GM13976 (cell line): ENCODE results near the gene CLECL1.
"Not testable (repeated sequence)": the region's sequence is repeated elsewhere in the genome, so short reads cannot be mapped to it uniquely, and the experiment has no call there.

ENCODE experiments used
- DNase-seq: peaks from one replicate; pipeline ENCODE4 v3.0.0; 2012; ENCODE audit warnings: low spot score
- in situ Hi-C: fragments of 300-500 bp; cut with MboI; formaldehyde crosslinking; loops from one replicate; pipeline ENCODE4 v1.12.0; 2022; ENCODE audit warnings: low sequenced_read_pairs, mixed read lengths, inconsistent platforms; ENCODE audit not compliant: unreplicated experiment
- TF ChIP-seq, protein P1 (sequence below): IDR thresholded peaks from 2 replicates; pipeline ENCODE4 v1.5.1; 2012; ENCODE audit warnings: borderline replicate concordance, mild to moderate bottlenecking; ENCODE audit not compliant: insufficient read depth; ENCODE audit errors: extremely low read depth, missing control alignments, control extremely low read depth

Gene CLECL1

DNA sequence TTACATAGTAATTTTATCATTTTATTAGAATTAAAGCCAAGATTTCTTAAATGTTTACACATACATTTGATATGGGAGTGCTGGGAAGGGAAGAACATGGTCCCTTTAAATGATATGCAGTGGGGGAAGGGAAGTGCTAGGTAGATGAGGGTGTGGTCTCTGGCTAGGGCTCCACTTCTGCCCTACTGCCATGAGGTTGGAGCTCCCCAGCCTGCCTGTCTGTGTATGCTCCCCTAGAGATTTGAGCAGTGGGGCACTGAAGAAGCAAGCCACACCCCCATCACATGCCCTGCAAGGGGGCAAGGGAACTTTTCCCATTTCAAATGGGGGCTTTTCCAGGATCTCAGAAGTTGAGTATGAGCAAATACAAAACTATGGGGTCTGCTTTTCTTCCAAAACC is 25.5 kb downstream of the CLECL1 start:
- TF ChIP-seq, protein P1, sequence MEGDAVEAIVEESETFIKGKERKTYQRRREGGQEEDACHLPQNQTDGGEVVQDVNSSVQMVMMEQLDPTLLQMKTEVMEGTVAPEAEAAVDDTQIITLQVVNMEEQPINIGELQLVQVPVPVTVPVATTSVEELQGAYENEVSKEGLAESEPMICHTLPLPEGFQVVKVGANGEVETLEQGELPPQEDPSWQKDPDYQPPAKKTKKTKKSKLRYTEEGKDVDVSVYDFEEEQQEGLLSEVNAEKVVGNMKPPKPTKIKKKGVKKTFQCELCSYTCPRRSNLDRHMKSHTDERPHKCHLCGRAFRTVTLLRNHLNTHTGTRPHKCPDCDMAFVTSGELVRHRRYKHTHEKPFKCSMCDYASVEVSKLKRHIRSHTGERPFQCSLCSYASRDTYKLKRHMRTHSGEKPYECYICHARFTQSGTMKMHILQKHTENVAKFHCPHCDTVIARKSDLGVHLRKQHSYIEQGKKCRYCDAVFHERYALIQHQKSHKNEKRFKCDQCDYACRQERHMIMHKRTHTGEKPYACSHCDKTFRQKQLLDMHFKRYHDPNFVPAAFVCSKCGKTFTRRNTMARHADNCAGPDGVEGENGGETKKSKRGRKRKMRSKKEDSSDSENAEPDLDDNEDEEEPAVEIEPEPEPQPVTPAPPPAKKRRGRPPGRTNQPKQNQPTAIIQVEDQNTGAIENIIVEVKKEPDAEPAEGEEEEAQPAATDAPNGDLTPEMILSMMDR = no peak
- in situ Hi-C loops = no loop called here
- DNase-seq = no peak

DNA sequence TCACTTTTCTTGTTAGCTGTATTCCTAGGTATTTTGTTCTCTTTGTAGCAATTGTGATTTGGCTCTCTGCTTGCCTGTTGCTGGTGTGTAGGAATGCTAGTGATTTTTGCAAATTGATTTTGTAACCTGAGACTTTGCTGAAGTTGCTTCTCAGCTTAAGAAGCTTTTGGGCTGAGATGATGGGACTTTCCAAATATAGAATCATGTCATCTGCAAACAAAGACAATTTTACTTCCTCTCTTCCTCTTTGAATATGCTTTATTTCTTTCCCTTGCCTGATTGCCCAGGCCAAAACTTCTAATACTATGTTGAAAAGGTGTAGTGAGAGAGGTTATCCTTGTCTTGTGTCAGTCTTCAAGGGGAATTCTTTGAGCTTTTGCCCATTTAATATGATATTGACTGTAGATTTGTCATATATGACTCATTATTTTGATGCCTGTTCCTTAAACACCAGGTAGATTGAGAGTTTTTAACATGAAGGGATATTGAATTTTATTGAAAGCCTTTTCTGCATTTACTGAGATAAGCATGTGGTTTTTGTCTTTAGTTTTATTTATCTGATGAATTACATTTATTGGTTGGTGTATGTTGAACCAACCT is 26.7 kb downstream of the CLECL1 start:
- no peak for DNase-seq
- in situ Hi-C loops = no loop called here
- TF ChIP-seq, protein P1 = no peak

DNA sequence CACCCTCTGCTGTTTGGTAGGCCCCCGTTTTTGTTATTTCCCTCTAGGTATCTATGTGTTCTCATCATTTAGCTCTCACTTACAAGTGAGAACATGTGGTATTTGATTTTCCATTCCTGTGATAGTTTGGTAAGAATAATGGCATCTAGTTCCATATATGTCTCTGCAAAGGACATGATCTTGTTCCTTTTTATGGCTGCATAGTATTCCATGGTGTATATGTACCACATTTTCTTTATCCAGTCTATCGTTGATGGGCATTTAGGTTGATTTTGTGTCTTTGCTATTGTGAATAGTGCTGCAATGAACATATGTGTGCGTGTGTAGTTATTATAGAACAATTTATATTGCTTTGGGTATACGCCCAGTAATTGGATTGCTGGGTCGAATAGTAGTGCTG is 28.3 kb downstream of the CLECL1 start:
- in situ Hi-C loops, DNase-seq: not testable (repeated sequence)

DNA sequence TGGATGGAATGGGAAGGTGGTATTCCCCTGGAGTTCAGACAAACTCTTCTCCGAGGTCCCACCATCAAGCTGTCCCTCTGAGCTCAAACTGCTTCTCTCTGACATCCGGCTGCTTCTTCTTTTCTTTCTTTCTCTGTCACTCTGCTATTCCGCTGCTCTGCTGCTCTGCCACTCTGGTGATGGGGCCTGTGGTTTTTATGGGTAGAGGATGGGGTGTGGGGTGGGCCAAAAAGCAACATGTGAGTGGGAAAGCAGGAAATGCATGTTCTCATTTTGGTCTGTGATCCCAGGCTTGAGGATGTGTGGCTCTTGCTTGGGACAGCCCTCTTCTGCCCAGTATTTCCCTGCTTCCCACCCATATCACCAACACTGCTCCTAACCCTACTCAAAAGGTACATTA is 30.6 kb downstream of the CLECL1 start:
- in situ Hi-C loops = no loop called here
- TF ChIP-seq, protein P1 = no peak
- no peak for DNase-seq

DNA sequence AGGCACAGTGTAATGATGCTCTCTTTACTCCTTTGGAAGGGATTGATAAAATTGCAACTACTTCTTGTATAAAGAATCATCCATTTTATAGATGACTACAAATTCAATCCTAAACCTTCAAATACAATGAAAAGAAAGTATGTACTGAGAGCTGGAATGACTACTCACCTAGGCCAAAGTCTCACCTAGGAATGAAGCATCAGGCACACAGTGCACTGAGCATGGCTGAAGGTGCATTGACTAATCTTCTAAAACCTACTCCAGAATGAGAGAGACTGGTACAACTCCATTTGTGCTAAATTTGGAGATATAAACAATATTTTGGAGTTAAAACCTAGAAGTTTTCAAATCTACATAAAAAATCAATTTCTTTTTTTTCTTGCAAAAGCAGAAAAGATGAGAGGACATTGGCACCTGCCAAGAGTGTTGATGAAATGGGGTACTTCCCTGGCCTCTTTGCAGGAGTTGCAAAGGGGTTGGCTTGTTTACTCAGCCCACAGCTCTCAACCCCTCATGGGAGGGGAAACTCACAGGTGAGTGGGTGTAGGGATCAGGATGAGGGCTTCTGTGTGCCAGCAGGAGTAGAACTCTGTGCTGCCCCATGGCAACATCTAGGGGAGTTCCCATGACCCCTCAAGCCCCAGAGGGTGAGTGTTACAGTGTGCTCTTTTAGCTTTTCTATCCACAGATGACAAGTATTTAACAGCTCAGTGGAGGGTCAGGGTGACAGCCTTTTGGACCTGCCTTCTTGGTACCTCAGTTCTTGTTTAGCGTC is 31.3 kb downstream of the CLECL1 start:
- in situ Hi-C loops = no loop called here
- DNase-seq = no peak
- TF ChIP-seq, protein P1 = no peak

- in situ Hi-C loops = no loop called here
- no peak for DNase-seq
- TF ChIP-seq, protein P1 = no peak
These were observed 32.3 kb downstream of the CLECL1 start for GRCh38 chr12:9700606-9700956.

DNA sequence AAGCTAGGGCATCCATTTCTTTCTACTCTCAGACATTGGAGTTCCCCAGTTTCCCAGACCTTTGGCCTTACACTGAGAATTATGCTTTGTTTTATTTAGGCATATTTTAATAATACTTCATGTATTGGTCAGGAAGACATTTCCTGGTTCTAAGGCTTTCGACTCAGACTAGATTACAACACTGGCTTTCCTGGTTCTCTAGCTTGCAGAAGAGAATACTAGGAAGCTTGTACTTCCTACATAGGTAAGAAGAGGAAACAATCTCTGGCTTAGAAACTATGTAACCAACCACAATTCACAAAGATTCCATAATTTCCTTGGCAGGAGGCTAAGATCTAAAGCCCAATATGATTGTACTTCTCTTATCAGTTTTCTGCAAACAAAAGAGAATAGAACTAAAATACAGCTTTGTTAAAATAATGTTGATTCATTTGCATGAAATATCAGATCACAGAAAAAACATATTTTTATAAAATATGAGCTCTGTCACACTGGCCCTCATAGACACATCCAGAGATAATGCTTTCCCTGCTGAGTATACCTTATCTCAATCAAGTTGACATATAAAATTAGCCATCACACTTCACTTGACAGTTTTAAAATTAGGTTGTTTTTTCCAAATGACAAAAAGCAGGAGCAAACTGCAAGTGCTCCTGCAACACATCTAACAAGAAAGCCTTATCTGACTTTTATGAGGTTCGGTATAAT is 32.8 kb downstream of the CLECL1 start:
- no peak for DNase-seq
- in situ Hi-C loops = no loop called here
- TF ChIP-seq, protein P1 = no peak
